Thoracic aorta (tissue), 2 donors: ENCODE results near the gene EXOSC5. TPM values are rescaled to one million over a fixed set of nuclear protein-coding genes. Genes with fewer than 3 reads are reported as not detected.

Source experiments
- ATAC-seq: fragments of 150-250 bp; one replicate; pipeline ENCODE4 v1.8.0; 2017; ENCODE audit warnings: low read depth; ENCODE audit not compliant: insufficient number of reproducible peaks, low FRiP score
- DNase-seq: peaks from one replicate; pipeline ENCODE4 v3.0.0-alpha.2; 2020; ENCODE audit warnings: low spot score
- H3K27ac ChIP-seq, 2 donors: fragments of 200-600 bp; sonication (generic); 1 replicate in 1 of 2; 2 replicates in 1 of 2; pipeline ENCODE4 v1.5.1; 2016; ENCODE audit warnings: mild to moderate bottlenecking in 2 of 2, moderate library complexity in 2 of 2
- H3K27me3 ChIP-seq: fragments of 200-600 bp; sonication (generic); replicated peaks from 2 replicates; pipeline ENCODE4 v1.6.0; 2016; ENCODE audit warnings: mild to moderate bottlenecking; ENCODE audit not compliant: insufficient read depth
- H3K36me3 ChIP-seq: fragments of 200-600 bp; sonication (generic); one replicate; pipeline ENCODE4 v1.5.1; 2016
- H3K4me1 ChIP-seq, 2 donors: fragments of 200-600 bp; sonication (generic); 1 replicate in 1 of 2; 2 replicates in 1 of 2; pipeline versions ENCODE4 v1.5.1 to v1.6.0; 2016; ENCODE audit warnings: low read depth in 2 of 2, mild to moderate bottlenecking in 1 of 2; ENCODE audit not compliant: control insufficient read depth in 1 of 2
- H3K4me3 ChIP-seq: fragments of 200-600 bp; sonication (generic); 2 replicates; pipeline ENCODE4 v1.5.1; 2016; ENCODE audit warnings: mild to moderate bottlenecking
- H3K9me3 ChIP-seq: fragments of 200-600 bp; sonication (generic); 2 replicates; pipeline ENCODE4 v1.5.1; 2016
- total RNA-seq, 2 donors: library from RNA; depleted of rRNA; stranded (reverse); fragments of >200 nt; gene quantifications; one replicate each; pipeline versions ENCODE4 v1.1.0 to v1.2.3, GENCODE V29; 2016
- TF ChIP-seq, protein P1 (sequence below): fragments of 200-600 bp; sonication (generic); IDR thresholded peaks from one replicate; pipeline ENCODE4 v1.5.1; 2019; ENCODE audit warnings: antibody characterized with exemption

Gene EXOSC5
- total RNA-seq, 2 donors from 2014 or later: 7.1 to 16.9 TPM

DNA sequence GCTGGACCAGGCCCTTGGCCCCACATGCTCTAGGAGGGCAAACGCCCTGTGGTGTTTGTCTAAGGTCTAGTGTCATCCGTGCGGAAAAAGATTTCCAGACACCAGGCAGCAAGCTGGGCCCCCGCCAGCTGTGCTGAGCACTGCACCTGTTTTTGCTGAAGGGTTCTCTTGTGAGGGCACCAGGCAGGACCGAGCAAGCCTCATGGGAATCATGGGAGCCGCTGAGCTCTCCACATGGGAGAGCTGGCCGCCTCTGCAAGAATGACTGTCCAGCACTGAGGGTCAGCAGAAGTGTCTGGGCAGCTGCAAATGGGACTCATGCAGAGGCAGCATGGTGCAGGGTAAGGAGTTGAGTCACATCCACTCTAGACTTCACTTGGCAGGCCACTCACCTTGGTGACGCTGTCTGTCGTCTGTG is 18.0 kb upstream of the EXOSC5 start:
- Histone ChIP-seq H3K4me1 (peaks cover 0 to 1% of the 10 kb centered on the region in 2 donors), H3K36me3 (peaks cover 66% of the 10 kb centered on the region), H3K4me3 (no peak overlapping the region), H3K9me3 (no peaks in the 10 kb centered on the region), H3K27ac (no peak overlapping the region), H3K27me3 (no peaks in the 10 kb centered on the region)
- ATAC-seq (no peak), DNase-seq (no peak)
- TF ChIP-seq, protein P1, sequence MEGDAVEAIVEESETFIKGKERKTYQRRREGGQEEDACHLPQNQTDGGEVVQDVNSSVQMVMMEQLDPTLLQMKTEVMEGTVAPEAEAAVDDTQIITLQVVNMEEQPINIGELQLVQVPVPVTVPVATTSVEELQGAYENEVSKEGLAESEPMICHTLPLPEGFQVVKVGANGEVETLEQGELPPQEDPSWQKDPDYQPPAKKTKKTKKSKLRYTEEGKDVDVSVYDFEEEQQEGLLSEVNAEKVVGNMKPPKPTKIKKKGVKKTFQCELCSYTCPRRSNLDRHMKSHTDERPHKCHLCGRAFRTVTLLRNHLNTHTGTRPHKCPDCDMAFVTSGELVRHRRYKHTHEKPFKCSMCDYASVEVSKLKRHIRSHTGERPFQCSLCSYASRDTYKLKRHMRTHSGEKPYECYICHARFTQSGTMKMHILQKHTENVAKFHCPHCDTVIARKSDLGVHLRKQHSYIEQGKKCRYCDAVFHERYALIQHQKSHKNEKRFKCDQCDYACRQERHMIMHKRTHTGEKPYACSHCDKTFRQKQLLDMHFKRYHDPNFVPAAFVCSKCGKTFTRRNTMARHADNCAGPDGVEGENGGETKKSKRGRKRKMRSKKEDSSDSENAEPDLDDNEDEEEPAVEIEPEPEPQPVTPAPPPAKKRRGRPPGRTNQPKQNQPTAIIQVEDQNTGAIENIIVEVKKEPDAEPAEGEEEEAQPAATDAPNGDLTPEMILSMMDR: no peak

DNA sequence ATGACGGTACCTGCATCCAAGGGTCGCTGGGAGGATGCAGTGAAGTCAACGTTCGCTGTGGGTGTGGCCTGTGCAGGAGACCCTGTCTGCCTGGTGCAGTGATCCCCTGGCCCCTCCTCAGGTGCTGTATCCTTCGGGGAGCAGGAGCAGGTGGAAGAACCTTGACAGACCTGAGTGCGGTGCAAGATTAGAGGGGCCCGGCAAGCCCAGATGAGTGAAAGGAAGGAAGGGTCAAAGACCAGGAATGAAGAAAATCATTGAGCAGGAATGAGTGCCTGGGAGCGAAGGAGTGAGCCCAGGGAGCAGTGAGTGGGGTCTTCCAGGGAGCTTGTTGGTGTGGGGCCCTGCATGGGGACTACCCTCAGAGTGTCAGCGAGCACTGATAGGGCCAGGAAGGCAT is 17.3 kb upstream of the EXOSC5 start:
- Histone ChIP-seq H3K36me3 (peaks cover 60% of the 10 kb centered on the region), H3K4me1 (peaks cover 0 to 8% of the 10 kb centered on the region in 2 donors), H3K27ac (no peak overlapping the region), H3K9me3 (no peaks in the 10 kb centered on the region), H3K4me3 (no peak overlapping the region), H3K27me3 (no peaks in the 10 kb centered on the region)
- TF ChIP-seq, protein P1: no peak
- DNase-seq (no peak), ATAC-seq (no peak)

DNA sequence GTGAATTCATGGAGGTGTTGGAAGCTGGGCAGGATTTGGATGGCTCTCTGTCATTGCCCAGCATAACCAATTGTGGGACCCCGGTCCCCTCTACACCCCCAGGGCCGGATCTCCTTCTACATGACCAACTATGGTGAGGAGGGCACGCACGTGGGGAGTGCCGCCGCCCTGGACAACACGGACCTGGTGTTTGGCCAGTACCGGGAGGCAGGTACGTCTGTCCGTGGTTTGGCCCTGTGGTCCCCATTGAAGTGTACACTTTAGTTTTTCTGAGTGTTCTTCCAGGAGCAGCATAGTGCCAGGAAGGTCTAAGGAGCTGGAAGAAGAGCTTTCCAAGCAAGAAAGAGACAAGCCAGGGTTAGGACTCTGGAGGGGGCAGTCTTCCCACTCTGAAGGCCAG is 16.8 kb upstream of the EXOSC5 start:
- Histone ChIP-seq H3K36me3 (peaks cover 55% of the 10 kb centered on the region), H3K27ac (no peak overlapping the region), H3K9me3 (no peaks in the 10 kb centered on the region), H3K4me3 (no peak overlapping the region), H3K27me3 (no peaks in the 10 kb centered on the region), H3K4me1 (peaks cover 5 to 14% of the 10 kb centered on the region in 2 donors)
- DNase-seq (no peak), ATAC-seq (no peak)
- TF ChIP-seq, protein P1: no peak

DNA sequence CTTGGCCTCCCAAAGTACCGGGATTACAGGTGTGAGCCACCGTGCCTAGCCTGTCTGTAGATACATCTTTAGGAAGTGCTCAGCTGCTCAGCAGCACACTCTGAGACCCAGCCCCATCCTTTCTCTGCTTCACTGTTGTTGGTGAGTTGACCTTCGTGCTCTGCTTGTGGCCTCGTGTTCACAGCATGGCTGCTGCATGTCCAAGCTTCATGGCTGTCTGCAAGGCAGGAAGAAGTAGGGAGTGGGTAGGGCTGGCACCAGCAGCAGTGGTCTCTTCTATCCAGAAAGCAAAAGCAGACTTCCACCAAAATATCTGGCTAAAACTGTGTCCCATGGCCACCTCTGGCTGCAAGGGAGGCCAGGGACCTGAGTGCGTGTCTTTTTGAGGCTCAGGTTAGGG is 15.8 kb upstream of the EXOSC5 start:
- no peak for DNase-seq
- Histone ChIP-seq H3K36me3 (peaks cover 52% of the 10 kb centered on the region), H3K27me3 (no peaks in the 10 kb centered on the region), H3K9me3 (no peaks in the 10 kb centered on the region), H3K27ac (no peak overlapping the region), H3K4me1 (peaks cover 7 to 24% of the 10 kb centered on the region in 2 donors), H3K4me3 (no peak overlapping the region)
- no peak for ATAC-seq
- TF ChIP-seq, protein P1: no peak

DNA sequence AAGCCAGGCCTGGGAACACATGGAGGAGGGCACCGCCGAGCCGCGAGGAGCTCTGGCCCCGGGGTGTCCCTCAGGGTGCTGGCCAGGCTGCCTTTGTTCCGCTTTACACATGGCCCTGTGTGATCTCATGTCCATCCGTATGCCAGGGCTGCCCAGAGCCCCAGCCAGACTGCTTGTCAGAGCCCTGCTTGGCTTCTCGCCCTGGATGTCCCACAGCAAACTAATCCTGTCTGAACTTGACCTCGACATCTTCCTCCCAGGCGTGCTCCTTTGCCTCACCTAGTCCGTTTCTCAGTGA is 14.8 kb upstream of the EXOSC5 start:
- DNase-seq: no peak
- Histone ChIP-seq H3K36me3 (peaks cover 46% of the 10 kb centered on the region), H3K4me3 (no peak overlapping the region), H3K27ac (no peak overlapping the region), H3K9me3 (no peaks in the 10 kb centered on the region), H3K27me3 (no peaks in the 10 kb centered on the region), H3K4me1 (peaks cover 7 to 24% of the 10 kb centered on the region in 2 donors)
- ATAC-seq: no peak
- TF ChIP-seq, protein P1: no peak
